ENCODE data around the gene ZNF592.

DNA sequence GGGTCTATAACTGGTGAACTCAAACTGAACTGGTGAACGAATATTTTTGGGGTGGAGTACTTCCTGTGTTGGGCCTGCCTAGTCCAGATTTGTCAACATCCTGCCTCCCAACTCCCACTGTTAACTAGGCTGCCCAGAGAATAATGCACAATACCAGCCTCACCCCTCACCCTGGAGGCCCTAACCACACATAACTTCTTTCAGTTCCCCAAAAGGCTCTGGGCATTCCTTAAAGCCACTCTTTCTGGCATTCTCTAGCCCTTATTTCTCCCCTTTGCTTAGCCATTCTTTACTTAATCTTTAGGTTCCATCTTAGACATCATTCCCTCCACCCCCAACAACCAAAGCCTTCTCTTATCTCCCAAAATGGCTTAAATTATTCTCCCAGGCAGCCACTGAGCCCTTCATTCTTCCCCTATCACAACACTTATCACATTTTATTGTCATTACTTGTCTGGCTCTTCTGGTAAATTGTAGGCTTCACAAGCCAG, 23.3 kb upstream of the ZNF592 start:
- peak in 1 of 3 donors; percentile 10 for TF ChIP-seq POLR2AphosphoS5 (IDR thresholded peaks at IDR 0.05)
- TF ChIP-seq, protein P1, sequence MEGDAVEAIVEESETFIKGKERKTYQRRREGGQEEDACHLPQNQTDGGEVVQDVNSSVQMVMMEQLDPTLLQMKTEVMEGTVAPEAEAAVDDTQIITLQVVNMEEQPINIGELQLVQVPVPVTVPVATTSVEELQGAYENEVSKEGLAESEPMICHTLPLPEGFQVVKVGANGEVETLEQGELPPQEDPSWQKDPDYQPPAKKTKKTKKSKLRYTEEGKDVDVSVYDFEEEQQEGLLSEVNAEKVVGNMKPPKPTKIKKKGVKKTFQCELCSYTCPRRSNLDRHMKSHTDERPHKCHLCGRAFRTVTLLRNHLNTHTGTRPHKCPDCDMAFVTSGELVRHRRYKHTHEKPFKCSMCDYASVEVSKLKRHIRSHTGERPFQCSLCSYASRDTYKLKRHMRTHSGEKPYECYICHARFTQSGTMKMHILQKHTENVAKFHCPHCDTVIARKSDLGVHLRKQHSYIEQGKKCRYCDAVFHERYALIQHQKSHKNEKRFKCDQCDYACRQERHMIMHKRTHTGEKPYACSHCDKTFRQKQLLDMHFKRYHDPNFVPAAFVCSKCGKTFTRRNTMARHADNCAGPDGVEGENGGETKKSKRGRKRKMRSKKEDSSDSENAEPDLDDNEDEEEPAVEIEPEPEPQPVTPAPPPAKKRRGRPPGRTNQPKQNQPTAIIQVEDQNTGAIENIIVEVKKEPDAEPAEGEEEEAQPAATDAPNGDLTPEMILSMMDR (IDR thresholded peaks at IDR 0.05): no peak
- TF ChIP-seq POLR2A (IDR thresholded peaks at IDR 0.05): no peak
